NCI-H510A (cell line): Measurements from ENCODE around the gene ZBTB1.
"Not testable (repeated sequence)": the region's sequence is repeated elsewhere in the genome, so short reads cannot be mapped to it uniquely, and the experiment has no call there.

Experiments used
- DNase-seq: peaks from one replicate; lab custom pipeline; 2025; lab: John Stamatoyannopoulos, UW

Gene ZBTB1

DNA sequence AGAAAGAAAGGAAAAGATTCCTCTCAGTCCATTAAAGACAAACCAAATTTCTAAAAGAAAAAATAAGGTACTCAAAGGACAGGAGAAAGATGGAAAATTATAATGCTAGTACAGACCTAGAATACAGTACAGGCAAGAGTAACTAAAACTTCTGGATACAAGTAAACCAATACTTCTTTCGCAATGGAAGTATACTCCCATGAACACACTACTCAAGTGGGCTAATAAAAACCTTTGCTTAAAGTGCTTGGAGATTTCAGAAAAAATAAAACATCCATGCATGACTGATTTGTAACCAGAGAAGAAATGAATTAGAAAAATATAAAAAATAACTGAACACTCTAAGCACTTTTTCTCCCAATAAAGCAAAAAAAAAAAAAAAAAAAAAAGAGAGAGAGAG is 4.5 kb upstream of the ZBTB1 start:
- no peak for DNase-seq

- DNase-seq, result no peak
These were observed 3.0 kb upstream of the ZBTB1 start for GRCh38 chr14:64501411-64502171.

- no peak for DNase-seq
These were observed 2.1 kb upstream of the ZBTB1 start for GRCh38 chr14:64502456-64502855.

GRCh38 chr14:64502887-64503433 is 1.6 kb upstream of the ZBTB1 start:
- no peak for DNase-seq

GRCh38 chr14:64503434-64504309 is 898 bp upstream of the ZBTB1 start, which contains the start of gene ZBTB25:
ZBTB25 (minus strand) TSS chr14:64503838; CDS start chr14:64490533, 13,305 bp downstream.
- peak; percentile 85 for DNase-seq

DNA sequence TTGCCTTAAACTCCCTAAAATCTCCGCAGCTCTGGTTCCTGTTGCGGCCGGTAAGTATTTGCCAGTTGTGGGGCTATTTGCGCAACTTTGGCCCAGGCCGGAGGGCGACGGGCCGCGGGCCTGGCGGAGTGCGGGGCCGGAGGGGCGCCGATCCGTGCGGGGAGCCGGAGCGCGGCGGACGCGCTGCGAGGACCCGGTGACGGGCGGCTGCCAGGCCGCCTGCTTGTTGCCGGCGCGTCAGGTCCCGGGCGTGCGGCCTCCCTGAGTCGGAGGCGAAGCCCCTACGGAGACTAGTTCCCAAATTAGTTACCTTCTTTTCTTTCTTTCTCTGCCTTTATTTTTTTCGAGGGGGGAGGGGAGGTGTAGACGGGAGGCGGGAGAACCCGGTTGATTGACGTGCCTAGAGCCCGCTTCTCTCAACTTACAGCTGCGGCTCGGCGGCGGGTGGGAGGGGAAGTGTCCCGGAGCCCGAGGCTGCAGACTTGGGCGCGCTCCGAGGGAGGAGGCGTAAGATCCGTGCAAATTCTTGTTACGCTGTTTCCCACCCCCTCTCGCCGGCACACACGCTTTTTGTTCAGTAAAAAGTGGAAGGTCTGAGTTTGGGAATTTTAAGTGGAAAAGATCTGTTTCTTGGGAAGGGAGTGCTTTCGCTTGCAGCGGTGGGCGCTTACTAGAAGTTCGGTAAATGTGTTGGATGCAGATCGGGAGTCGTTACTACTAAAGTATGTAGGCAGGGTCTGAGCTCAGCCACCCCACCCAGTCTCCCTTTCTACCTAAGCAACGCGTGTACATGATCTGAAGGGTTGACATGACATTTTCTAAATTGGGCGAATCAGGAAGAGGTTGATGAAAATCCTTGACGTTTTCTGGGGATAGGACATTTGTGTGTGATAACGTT is 576 bp downstream of the ZBTB1 start:
- DNase-seq, result peak; percentile 79

DNA sequence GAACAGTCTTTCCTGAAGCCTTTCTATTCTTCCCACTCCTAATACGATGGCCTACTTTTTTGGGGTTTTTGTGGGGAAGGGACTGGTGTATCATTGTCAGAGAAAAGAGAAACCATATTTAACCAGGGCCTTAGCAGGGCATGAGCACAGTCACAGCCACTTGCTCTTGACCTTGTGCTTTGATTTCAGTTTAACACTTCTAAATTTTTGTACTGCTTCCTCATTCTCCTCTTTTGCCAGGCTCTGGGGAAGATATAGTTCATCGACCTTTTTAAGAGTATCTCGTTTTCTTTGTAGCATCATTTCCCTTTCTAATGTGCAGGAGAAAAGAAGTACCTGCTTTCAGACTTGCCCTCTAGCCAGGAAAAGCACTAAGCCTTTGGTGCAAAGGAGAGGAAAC is 2.2 kb downstream of the ZBTB1 start:
- DNase-seq, result no peak

DNA sequence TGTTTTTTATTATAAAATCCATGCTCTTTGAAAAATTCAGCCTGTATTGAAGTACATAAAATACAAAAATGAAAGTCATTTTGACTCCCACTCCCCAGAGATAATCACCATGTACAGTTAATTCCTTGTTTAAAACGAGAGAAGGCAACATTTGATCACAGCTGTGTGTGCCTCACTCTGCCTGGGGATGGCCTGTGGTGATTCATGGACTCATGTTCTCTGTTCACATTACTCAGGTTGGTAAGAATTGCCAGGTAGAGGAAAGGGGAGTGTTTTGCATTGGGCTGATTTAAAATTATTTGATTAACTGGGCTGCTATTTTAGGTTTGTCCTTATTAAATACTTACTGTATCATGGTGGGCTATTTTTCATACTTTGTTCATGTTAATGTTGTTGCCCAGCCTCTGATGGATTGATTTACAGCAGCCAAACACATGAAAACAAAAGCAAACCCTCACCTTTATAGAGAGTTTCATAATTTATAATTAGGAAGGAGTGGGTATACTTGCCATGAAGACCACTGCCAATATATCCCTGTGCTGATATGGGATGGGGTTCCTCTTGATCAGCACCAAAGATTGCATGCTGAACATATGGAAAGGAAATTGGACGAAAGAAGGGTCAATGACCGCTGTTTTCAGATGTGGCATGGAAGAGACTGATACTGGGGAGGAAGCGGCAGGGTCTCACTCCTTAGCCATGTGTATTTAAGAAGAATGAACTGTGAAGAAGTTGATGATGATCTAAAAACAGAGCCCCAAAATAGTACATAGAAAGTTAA is 3.0 kb downstream of the ZBTB1 start:
- no peak for DNase-seq

- no peak for DNase-seq
These were observed 3.7 kb downstream of the ZBTB1 start for GRCh38 chr14:64508215-64508776.

DNA sequence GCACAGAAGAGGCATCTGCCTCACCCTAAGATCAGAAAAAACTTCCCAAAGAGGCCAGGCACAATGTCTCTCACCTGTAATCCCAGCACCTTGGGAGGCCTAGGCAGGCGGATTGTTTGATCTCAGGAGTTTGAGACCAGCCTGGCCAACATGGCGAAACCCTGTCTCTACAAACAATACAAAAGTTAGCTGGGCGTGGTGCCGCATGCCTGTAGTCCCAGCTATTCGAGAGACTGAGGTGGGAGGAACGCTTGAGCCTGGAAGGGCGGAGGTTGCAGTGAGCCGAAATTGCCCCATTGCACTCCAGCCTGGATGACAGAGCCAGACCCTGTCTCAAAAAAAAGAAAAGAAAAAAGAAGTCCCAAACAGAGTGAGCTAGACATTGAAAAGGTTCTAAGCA is 4.5 kb downstream of the ZBTB1 start:
- DNase-seq, result no peak

DNA sequence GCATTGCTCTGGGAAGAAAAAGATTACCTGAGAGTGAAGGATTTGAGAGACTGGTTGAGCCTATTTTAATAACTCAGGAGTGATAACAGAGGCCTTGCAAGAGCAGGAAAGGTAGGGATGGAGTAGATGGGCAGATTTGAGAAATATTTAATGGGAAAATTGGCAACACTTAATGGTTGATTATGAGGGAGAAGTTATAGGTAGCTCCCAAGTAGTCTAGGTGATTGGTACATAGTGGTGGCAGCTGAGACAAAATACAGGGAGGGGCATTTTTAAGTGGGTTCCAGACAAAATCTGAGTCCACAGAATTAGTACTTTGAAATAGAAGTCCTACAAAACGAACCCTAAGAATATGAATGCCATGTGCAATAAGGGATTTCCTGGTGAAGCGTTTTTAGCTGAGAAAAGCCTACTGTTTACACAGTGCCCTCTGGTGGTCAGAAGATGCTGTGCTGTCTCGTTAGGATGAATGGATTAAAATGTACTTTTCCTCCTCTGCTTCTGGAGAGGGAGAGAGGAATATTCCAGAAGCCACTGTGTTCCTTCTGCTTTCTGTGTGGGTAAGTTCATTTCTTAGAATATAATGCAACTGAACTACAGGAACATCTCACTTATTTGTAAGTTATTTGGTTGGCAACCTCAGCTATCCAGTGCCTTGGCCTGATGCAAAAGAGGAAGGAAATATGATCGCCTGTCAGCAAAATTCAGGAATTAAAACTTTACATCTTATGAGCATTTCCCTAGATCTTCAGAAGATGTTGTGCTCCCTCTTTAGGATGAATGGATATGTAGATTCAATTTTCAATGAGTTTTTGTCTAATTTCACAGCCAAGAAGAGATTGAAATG is 6.5 kb downstream of the ZBTB1 start:
- peak; percentile 37 for DNase-seq

DNA sequence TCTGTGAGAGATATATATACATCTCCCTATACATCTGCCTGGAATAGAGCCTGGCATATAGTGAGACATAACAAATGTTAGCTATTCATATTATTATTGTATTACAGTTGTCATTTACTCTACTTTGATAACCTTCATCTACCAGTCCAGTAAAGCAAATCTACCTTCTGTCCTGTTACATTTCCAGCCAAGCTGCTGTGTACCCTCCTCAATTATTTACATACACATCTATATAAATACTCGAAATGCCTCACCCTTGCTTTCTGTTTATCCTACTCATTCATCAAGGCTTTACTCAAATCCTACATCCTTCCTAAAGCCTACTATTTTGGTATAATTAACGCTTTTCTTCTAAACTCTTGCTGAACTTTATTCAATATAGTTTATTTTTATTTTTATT is 8.7 kb downstream of the ZBTB1 start:
- DNase-seq, result no peak

- DNase-seq, result no peak
These were observed 10.5 kb downstream of the ZBTB1 start for GRCh38 chr14:64515053-64515452.

DNA sequence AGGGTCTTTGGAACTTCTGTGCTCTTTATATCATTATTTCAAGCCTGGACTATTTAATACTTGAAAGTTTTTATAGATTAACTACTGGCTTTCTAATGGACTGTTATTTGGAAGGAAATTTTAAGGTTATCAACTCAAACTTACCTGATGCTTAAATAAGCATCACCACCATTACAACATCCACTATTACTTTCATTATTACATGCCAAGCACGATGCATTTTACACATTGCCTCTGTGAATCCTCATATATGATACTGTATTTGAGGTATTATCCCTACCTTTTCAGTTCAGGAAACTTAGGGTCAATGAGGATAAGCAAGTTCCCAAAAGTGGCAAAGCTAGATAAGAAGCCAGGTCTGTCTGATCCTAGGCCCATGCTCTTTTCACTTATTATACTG is 12.4 kb downstream of the ZBTB1 start:
- no peak for DNase-seq

DNA sequence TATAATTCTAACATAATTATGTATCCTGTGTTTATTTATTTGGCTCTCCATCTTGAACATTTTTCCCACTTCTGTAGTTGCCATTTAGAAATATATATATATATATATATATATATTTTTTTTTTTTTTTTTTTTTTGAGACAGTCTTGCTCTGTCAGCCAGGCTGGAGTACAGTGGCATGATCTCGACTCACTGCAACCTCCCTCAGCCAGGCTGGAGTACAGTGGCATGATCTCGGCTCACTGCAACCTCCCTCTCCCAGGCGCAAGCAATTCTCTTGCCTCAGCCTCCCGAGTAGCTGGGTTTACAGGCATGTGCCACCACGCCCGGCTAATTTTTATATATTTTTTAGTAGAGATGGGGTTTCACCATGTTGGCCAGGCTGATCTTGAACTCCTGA is 13.1 kb downstream of the ZBTB1 start:
- not testable (repeated sequence) for DNase-seq

DNA sequence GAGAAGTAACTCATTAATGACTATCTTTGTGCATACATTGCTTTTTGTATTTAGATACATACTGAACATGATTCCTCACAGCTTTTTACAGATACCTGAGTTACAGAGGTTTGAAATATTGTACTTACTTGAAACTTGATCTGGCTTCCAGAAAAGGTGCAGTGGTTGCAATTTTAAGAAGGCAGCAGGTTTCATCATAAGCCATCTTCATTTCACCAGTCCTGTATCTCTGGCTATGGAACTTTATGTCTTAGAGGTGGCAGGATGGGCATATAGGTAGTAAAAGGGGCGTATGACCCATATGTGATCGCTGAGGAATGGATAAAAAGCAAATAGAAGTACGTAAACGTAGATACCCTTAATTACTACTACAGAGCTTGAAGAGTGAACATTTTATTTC is 13.7 kb downstream of the ZBTB1 start:
- no peak for DNase-seq

DNA sequence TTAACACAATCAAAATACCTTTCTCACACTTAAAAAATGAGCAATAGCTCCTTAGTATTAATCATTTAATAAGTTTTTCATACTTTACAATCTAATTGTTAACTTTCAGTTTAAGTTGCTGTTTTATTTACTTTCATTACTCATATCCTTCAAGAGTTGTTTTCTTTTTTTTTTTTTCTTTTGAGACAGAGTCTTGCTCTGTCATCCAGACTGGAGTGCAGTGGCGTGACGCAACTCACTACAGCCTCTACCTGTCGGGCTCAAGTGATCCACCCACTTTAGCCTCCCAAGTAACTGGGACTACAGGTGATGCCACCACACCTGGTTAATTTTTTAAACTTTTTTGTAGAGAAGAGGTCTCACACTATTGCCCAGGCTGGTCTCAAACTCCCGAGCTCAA is 16.1 kb downstream of the ZBTB1 start:
- DNase-seq, result no peak

GRCh38 chr14:64522591-64523355 is 18.2 kb downstream of the ZBTB1 start:
- DNase-seq, result no peak

- DNase-seq, result no peak
These were observed 20.8 kb downstream of the ZBTB1 start for GRCh38 chr14:64525354-64525753.
